Astrocyte of the cerebellum (primary cell): ENCODE results near the gene PDXK.

Source experiments
- DNase-seq: peaks from one replicate; pipeline ENCODE4 v3.0.0-alpha.2; 2011; ENCODE audit warnings: low read depth
- H3K4me3 ChIP-seq: 2 replicates; pipeline ENCODE4 v1.5.1; 2011; ENCODE audit warnings: mild to moderate bottlenecking, low read depth, low read length, moderate library complexity
- in situ Hi-C: cut with HindIII; loops from 2 replicates; pipeline ENCODE4 v1.10.0; 2017; ENCODE audit warnings: low sequenced_read_pairs
- TF ChIP-seq, protein P1 (sequence below): IDR thresholded peaks from 2 replicates; pipeline ENCODE4 v1.5.1; 2012; ENCODE audit warnings: low read length, low read depth, moderate library complexity, mild to moderate bottlenecking; ENCODE audit errors: missing control alignments

PDXK gene

DNA sequence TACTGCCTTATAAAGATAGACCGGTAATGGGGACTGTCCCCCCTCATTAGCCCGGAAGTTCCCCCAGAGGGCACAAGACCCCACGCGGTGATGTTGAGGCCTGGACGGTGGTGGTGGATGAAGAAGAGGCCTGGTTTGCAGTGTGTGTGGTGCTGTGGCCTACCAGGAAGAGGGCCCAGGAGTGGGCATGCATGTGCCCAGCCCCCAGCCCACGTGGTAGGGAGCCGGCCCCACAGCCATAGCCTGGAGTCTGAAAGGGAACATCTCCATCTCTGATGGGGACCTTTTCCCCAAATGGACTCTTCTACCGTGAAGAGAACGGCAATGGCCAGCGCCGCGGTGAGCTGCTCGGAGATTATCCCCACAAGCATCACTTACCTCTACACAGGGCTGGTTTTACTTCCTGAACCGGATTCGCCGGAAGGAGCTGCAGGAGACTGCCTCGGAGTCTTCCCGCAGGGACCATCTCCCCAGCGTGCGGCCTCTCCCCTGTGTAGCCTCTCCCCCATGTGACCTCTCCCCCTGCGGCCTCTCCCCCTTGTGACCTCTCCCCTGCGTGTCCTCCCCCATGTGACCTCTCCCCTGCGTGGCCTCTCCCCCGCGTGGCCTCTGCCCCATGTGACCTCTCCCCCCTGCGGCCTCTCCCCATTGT, 91.0 kb downstream of the PDXK start:
- H3K4me3 ChIP-seq, result no peak overlapping the region
- in situ Hi-C loops, result no loop called here
- DNase-seq, result no peak
- TF ChIP-seq, protein P1, sequence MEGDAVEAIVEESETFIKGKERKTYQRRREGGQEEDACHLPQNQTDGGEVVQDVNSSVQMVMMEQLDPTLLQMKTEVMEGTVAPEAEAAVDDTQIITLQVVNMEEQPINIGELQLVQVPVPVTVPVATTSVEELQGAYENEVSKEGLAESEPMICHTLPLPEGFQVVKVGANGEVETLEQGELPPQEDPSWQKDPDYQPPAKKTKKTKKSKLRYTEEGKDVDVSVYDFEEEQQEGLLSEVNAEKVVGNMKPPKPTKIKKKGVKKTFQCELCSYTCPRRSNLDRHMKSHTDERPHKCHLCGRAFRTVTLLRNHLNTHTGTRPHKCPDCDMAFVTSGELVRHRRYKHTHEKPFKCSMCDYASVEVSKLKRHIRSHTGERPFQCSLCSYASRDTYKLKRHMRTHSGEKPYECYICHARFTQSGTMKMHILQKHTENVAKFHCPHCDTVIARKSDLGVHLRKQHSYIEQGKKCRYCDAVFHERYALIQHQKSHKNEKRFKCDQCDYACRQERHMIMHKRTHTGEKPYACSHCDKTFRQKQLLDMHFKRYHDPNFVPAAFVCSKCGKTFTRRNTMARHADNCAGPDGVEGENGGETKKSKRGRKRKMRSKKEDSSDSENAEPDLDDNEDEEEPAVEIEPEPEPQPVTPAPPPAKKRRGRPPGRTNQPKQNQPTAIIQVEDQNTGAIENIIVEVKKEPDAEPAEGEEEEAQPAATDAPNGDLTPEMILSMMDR, result no peak

DNA sequence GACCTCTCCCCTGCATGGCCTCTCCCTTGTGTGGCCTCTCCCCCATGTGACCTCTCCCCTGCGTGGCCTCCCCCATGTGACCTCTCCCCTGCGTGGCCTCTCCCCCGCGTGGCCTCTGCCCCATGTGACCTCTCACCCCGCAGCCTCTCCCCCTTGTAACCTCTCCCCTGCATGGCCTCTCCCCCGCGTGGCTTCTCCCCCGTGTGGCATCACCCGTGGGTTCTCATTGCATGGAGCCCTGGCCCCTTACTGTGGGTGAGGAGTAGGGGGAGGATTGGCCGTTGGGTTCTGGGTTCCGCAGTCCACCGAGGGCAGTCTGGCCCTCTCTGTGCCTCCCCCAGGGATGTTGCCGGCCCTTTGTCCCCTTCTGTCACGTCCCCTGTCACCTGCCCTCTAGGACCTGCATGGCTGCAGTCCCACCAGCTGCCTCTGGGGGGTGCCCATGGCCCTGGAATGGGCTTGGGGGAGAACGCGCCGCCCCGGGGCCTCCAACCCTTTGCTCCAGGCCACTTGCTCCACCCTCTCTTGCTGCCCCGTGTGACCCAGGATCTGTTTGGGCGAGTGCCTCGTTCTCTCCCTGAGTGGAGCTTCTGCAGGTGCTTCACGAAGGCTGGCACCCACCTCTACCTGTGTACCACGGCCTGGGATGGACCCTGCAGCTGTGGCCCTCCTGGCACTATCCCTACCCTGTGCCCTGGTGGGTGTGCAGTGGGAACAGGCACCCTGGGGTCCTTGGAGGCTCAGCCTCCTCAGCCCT, 91.8 kb downstream of the PDXK start:
- in situ Hi-C loops, result no loop called here
- TF ChIP-seq, protein P1, result peak; percentile 97
- no peak for DNase-seq
- H3K4me3 ChIP-seq, result no peak overlapping the region

DNA sequence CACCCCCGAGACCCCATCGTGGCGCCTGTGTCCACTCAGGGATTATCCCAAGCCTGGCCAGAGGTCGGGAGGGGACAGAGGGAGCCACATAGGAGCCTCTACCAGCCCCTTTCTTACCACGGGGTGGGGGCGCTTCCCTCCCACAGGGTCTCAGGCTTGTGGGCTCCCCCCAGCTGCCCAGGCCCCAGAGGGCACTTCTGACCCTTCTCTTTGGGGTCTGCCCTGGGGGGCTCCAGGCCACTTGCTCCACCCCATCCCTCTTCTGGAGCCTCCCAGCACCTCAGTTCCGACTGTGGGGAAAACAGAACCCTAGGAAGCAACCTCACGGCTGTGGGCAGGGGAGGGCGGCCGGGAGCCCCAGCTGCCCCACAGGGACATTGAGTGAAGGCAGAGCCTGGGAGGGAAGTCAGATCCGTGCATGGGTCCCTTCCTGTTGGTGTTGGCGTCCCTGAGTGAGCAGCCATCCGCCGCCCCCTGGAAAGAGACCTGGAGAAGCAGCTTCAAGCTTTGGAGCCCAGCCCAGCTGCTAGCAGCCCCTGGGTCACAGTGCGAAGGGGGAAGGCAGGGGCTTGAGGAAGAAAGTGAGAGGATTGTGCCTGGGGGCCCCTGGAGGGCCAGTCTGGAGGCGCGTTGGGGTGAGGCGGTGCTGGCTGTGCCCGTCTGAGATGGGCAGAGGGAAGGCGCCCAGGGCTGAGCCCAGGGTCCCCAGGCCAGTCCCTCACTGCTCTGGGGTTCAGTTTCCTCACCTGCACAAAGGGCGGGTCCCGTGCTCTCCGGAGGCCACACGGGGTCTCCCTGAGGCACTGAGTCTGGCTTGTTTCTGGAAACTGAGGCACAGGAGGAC, 92.6 kb downstream of the PDXK start:
- TF ChIP-seq, protein P1, result no peak
- H3K4me3 ChIP-seq, result no peak overlapping the region
- in situ Hi-C loops, result no loop called here
- DNase-seq, result no peak
